HepG2 (cell line): ENCODE data around the gene RGS14. TPM values are rescaled to one million over a fixed set of nuclear protein-coding genes. Genes with fewer than 3 reads are reported as not detected.
A peak's percentile ranks its signal among the peaks of the same experiment; 100 is the strongest.

ENCODE experiments used
- ARID5B ChIP-seq: IDR thresholded peaks from 2 replicates; pipeline ENCODE4 v1.4.0; 2020; ENCODE audit warnings: mild to moderate bottlenecking, missing genetic modification reagents
- ATAD3A ChIP-seq: sonication (generic); formaldehyde crosslinking; IDR thresholded peaks from 2 replicates; pipeline ENCODE4 v1.4.0; 2020; ENCODE audit warnings: missing genetic modification reagents
- GMEB1 ChIP-seq: sonication (generic); formaldehyde crosslinking; IDR thresholded peaks from 2 replicates; pipeline ENCODE4 v1.5.1; 2020; ENCODE audit warnings: missing genetic modification reagents, mild to moderate bottlenecking, borderline replicate concordance
- HHEX ChIP-seq: IDR thresholded peaks from 2 replicates; pipeline ENCODE4 v1.6.1; 2016; ENCODE audit warnings: control low read depth
- XBP1 ChIP-seq: sonication (generic); formaldehyde crosslinking; IDR thresholded peaks from 2 replicates; pipeline ENCODE4 v1.5.0; 2020; ENCODE audit warnings: missing genetic modification reagents
- ZNF121 ChIP-seq: sonication (generic); formaldehyde crosslinking; IDR thresholded peaks from 2 replicates; pipeline ENCODE4 v1.5.0; 2020; ENCODE audit warnings: mild to moderate bottlenecking, missing genetic modification reagents
- ZNF589 ChIP-seq: sonication (generic); formaldehyde crosslinking; conservative IDR thresholded peaks from 2 replicates; pipeline ENCODE4 v1.8.0; 2022; ENCODE audit warnings: mild to moderate bottlenecking, moderate library complexity, missing genetic modification reagents
- ZSCAN25 ChIP-seq: sonication (generic); formaldehyde crosslinking; IDR thresholded peaks from 2 replicates; pipeline ENCODE4 v1.8.0; 2022; ENCODE audit warnings: mild to moderate bottlenecking, missing genetic modification reagents
- ZSCAN9 ChIP-seq: IDR thresholded peaks from 2 replicates; pipeline ENCODE4 v1.6.1; 2016; ENCODE audit warnings: borderline replicate concordance
- ZUFSP ChIP-seq: sonication (generic); formaldehyde crosslinking; IDR thresholded peaks from 2 replicates; pipeline ENCODE4 v1.9.0; 2021; ENCODE audit warnings: missing genetic modification reagents, mild to moderate bottlenecking, borderline replicate concordance
- polyA plus RNA-seq, 8 experiments: library from polyadenylated mRNA; depleted of rRNA in 3 of 8; stranded (reverse) in 7 of 8; unstranded in 1 of 8; fragments of >200 nt; fragmentation: Illumina TruSeq in 4 of 8; extraction: Trizol in 4 of 8; gene quantifications; 2 replicates each; pipeline versions ENCODE4 v1.2.1 to v1.2.3, GENCODE V29; 2011 to 2016; ENCODE audit warnings: low read depth in 4 of 8, missing spikeins in 1 of 8, mixed read lengths in 1 of 8; ENCODE audit not compliant: insufficient read depth in 1 of 8
- total RNA-seq, 5 experiments: library from RNA; depleted of rRNA; stranded (reverse); fragments of >200 nt; fragmentation: Illumina TruSeq; extraction: Trizol; gene quantifications; 2 replicates each; pipeline ENCODE4 v1.2.3, GENCODE V29; 2016; ENCODE audit warnings: low read depth in 1 of 5
- TF ChIP-seq, protein P1 (sequence below): sonication (generic); formaldehyde crosslinking; IDR thresholded peaks from 2 replicates; pipeline ENCODE4 v1.4.0; 2020; ENCODE audit warnings: missing genetic modification reagents
- TF ChIP-seq, protein P2 (sequence below): sonication (generic); formaldehyde crosslinking; IDR thresholded peaks from 2 replicates; pipeline ENCODE4 v1.8.1; 2023; ENCODE audit warnings: mild to moderate bottlenecking, missing genetic modification reagents
- TF ChIP-seq, protein P3 (sequence below): sonication (generic); formaldehyde crosslinking; IDR thresholded peaks from 2 replicates; pipeline ENCODE4 v1.4.0; 2020; ENCODE audit warnings: low read depth, mild to moderate bottlenecking, missing genetic modification reagents
- TF ChIP-seq, protein P4 (sequence below): sonication (generic); formaldehyde crosslinking; IDR thresholded peaks from 2 replicates; pipeline ENCODE4 v1.4.0; 2020; ENCODE audit warnings: missing genetic modification reagents

The RGS14 gene
- total and polyA plus RNA-seq, 2 of the 13 experiments (the other 11 are each of a cell fraction or from before 2014, with no cell fraction given), result 11.1 to 17.2 TPM

- TF ChIP-seq, protein P1, sequence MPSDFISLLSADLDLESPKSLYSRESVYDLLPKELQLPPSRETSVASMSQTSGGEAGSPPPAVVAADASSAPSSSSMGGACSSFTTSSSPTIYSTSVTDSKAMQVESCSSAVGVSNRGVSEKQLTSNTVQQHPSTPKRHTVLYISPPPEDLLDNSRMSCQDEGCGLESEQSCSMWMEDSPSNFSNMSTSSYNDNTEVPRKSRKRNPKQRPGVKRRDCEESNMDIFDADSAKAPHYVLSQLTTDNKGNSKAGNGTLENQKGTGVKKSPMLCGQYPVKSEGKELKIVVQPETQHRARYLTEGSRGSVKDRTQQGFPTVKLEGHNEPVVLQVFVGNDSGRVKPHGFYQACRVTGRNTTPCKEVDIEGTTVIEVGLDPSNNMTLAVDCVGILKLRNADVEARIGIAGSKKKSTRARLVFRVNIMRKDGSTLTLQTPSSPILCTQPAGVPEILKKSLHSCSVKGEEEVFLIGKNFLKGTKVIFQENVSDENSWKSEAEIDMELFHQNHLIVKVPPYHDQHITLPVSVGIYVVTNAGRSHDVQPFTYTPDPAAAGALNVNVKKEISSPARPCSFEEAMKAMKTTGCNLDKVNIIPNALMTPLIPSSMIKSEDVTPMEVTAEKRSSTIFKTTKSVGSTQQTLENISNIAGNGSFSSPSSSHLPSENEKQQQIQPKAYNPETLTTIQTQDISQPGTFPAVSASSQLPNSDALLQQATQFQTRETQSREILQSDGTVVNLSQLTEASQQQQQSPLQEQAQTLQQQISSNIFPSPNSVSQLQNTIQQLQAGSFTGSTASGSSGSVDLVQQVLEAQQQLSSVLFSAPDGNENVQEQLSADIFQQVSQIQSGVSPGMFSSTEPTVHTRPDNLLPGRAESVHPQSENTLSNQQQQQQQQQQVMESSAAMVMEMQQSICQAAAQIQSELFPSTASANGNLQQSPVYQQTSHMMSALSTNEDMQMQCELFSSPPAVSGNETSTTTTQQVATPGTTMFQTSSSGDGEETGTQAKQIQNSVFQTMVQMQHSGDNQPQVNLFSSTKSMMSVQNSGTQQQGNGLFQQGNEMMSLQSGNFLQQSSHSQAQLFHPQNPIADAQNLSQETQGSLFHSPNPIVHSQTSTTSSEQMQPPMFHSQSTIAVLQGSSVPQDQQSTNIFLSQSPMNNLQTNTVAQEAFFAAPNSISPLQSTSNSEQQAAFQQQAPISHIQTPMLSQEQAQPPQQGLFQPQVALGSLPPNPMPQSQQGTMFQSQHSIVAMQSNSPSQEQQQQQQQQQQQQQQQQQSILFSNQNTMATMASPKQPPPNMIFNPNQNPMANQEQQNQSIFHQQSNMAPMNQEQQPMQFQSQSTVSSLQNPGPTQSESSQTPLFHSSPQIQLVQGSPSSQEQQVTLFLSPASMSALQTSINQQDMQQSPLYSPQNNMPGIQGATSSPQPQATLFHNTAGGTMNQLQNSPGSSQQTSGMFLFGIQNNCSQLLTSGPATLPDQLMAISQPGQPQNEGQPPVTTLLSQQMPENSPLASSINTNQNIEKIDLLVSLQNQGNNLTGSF, result no peak
- TF ChIP-seq ZUFSP (CRISPR knock-in tag) (no peak), XBP1 (CRISPR knock-in tag) (no peak), ZNF589 (no peak), ZSCAN9 (CRISPR knock-in tag) (no peak), GMEB1 (CRISPR knock-in tag) (0 out of 2 replicates have a peak, but pooled peaks have one; percentile 17), ATAD3A (CRISPR knock-in tag) (no peak), HHEX (no peak), ZSCAN25 (no peak), ZNF121 (CRISPR knock-in tag) (no peak), ARID5B (CRISPR knock-in tag) (peak; percentile 72; the same call in 1 of the 2 replicates)
- TF ChIP-seq, protein P2, sequence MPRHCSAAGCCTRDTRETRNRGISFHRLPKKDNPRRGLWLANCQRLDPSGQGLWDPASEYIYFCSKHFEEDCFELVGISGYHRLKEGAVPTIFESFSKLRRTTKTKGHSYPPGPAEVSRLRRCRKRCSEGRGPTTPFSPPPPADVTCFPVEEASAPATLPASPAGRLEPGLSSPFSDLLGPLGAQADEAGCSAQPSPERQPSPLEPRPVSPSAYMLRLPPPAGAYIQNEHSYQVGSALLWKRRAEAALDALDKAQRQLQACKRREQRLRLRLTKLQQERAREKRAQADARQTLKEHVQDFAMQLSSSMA (CRISPR knock-in tag), result no peak
- TF ChIP-seq, protein P3, sequence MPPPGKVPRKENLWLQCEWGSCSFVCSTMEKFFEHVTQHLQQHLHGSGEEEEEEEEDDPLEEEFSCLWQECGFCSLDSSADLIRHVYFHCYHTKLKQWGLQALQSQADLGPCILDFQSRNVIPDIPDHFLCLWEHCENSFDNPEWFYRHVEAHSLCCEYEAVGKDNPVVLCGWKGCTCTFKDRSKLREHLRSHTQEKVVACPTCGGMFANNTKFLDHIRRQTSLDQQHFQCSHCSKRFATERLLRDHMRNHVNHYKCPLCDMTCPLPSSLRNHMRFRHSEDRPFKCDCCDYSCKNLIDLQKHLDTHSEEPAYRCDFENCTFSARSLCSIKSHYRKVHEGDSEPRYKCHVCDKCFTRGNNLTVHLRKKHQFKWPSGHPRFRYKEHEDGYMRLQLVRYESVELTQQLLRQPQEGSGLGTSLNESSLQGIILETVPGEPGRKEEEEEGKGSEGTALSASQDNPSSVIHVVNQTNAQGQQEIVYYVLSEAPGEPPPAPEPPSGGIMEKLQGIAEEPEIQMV (CRISPR knock-in tag), result no peak
- TF ChIP-seq, protein P4, sequence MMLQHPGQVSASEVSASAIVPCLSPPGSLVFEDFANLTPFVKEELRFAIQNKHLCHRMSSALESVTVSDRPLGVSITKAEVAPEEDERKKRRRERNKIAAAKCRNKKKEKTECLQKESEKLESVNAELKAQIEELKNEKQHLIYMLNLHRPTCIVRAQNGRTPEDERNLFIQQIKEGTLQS (CRISPR knock-in tag), result peak; percentile 84
Observed at GRCh38 chr5:177325868-177326381, 31.8 kb upstream of the RGS14 start (continued).
